NCI-H460 (cell line): ENCODE measurements around the gene MYCBPAP. TPM values are rescaled to one million over a fixed set of nuclear protein-coding genes. Genes with fewer than 3 reads are reported as not detected.

ENCODE experiments used
- DNase-seq: peaks from one replicate; pipeline ENCODE4 v3.0.0-alpha.2; 2016; ENCODE audit warnings: low read depth; ENCODE audit errors: extremely low read depth
- polyA plus RNA-seq: library from polyadenylated mRNA; depleted of rRNA; stranded (reverse); fragments of >200 nt; gene quantifications from 2 replicates; pipeline ENCODE4 v1.2.3, GENCODE V29; 2014; cell fraction: nucleus; rRNA removed
- total RNA-seq: library from RNA; depleted of rRNA; stranded (reverse); fragments of >200 nt; shearing (Covaris generic); gene quantifications from 2 replicates; pipeline ENCODE4 v1.2.3, GENCODE V29; 2014; rRNA removed

The MYCBPAP gene
- total RNA-seq: 0.89 and 1.0 TPM in 2 replicates
- 0.43 and 2.4 TPM in 2 replicates for polyA plus RNA-seq

GRCh38 chr17:50507871-50508572, at the start of gene MYCBPAP:
MYCBPAP (plus strand) TSS chr17:50508439; CDS start chr17:50508675, 236 bp downstream.
- peak; percentile 69 for DNase-seq

- DNase-seq: no peak
Observed at GRCh38 chr17:50458701-50459676, 49.2 kb upstream of the MYCBPAP start.

GRCh38 chr17:50459756-50460155, 48.5 kb upstream of the MYCBPAP start:
- no peak for DNase-seq

GRCh38 chr17:50460831-50461526, 47.3 kb upstream of the MYCBPAP start:
- DNase-seq: no peak

GRCh38 chr17:50461550-50462132, 46.6 kb upstream of the MYCBPAP start:
- no peak for DNase-seq

GRCh38 chr17:50462446-50462845, 45.8 kb upstream of the MYCBPAP start:
- no peak for DNase-seq

GRCh38 chr17:50464121-50464520, 44.1 kb upstream of the MYCBPAP start:
- DNase-seq: no peak

GRCh38 chr17:50464736-50465135, 43.5 kb upstream of the MYCBPAP start:
- DNase-seq: no peak

- no peak for DNase-seq
Observed at GRCh38 chr17:50465171-50465570, 43.1 kb upstream of the MYCBPAP start.

GRCh38 chr17:50465635-50466034, 42.6 kb upstream of the MYCBPAP start:
- no peak for DNase-seq

GRCh38 chr17:50466371-50467113, 41.7 kb upstream of the MYCBPAP start:
- no peak for DNase-seq

- DNase-seq: no peak
Observed at GRCh38 chr17:50467114-50467854, 41.0 kb upstream of the MYCBPAP start.

GRCh38 chr17:50467855-50468303, 40.4 kb upstream of the MYCBPAP start:
- no peak for DNase-seq

GRCh38 chr17:50468304-50469207, 39.7 kb upstream of the MYCBPAP start, which contains the start of gene CHAD:
CHAD (minus strand) TSS chr17:50468880; CDS start chr17:50468813, 67 bp downstream.
- no peak for DNase-seq

GRCh38 chr17:50469208-50469605, 39.0 kb upstream of the MYCBPAP start:
- no peak for DNase-seq

GRCh38 chr17:50469671-50470305, 38.5 kb upstream of the MYCBPAP start:
- DNase-seq: no peak

GRCh38 chr17:50470426-50470825, 37.8 kb upstream of the MYCBPAP start:
- DNase-seq: no peak
